K562 treated with DMSO at 1 percent for 4 hours (cell line): ENCODE results near the gene FEZF2. TPM values are rescaled to one million over a fixed set of nuclear protein-coding genes. Genes with fewer than 3 reads are reported as not detected.

Experiments
- total RNA-seq: library from RNA; unstranded; fragments of 300-600 nt; gene quantifications from 2 replicates; pipeline ENCODE4 v1.2.3, GENCODE V29; 2022; ENCODE audit not compliant: insufficient read depth

The FEZF2 gene
- not detected in 2 replicates for total RNA-seq

GRCh38 chr3:62373215-62373614 is at the start of gene FEZF2:
TSS of gene FEZF2 (minus strand) at chr3:62373550. CDS start at chr3:62372868, 682 bp downstream.

